WI38 (cell line): ENCODE measurements around the gene BTBD9.

Experiments
- H3K4me3 ChIP-seq: 2 replicates; pipeline ENCODE4 v1.5.1; 2011; ENCODE audit warnings: low read depth, mild to moderate bottlenecking, control low read depth, low read length
- CTCF ChIP-seq: IDR thresholded peaks from 2 replicates; pipeline ENCODE4 v1.5.1; 2012; ENCODE audit warnings: low read depth, mild to moderate bottlenecking, control low read depth, low read length

The BTBD9 gene

DNA sequence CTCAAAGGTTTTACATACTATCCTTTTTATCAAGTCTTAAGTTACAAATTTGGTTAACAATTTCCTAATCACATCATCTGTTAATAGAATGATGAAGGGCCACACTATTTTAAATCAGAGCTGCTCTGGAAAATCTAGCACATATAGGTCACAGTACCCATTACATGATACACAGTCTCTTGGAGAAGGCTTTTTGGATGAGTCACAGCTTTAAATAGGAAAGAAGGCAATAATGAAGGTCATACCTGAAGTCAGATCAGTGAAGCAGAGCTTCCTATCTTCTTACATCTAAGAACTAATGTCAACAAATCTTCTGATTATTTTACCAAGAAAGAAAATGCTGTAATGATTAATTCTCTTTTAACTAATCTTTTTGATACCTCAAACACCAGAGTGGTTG, 248.5 kb downstream of the BTBD9 start:
- no peak for TF ChIP-seq CTCF
- H3K4me3 ChIP-seq, result no peak overlapping the region

DNA sequence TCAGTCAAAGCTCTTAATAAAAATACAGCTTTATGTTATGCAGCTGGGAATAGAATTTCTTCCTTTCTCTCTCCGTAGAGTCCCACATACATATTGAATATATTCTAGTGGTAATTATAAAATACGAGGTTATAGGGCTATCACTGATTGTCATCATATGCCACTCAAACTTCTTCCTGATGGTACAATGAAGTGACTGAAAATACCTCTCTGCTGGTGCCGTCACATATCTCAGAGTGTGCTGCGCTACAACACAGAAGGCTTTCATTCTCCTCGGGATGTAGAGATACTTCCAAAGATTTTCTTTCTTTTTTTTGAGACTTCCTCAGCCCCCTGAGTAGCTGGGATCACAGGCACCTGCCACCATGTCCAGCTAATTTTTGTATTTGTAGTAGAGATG, 249.9 kb downstream of the BTBD9 start:
- no peak for TF ChIP-seq CTCF
- H3K4me3 ChIP-seq, result no peak overlapping the region

- H3K4me3 ChIP-seq, result no peak overlapping the region
- no peak for TF ChIP-seq CTCF
Observed at GRCh38 chr6:38387971-38388370, 251.8 kb downstream of the BTBD9 start.

- no peak overlapping the region for H3K4me3 ChIP-seq
- no peak for TF ChIP-seq CTCF
Observed at GRCh38 chr6:38387461-38387860, 252.3 kb downstream of the BTBD9 start.

DNA sequence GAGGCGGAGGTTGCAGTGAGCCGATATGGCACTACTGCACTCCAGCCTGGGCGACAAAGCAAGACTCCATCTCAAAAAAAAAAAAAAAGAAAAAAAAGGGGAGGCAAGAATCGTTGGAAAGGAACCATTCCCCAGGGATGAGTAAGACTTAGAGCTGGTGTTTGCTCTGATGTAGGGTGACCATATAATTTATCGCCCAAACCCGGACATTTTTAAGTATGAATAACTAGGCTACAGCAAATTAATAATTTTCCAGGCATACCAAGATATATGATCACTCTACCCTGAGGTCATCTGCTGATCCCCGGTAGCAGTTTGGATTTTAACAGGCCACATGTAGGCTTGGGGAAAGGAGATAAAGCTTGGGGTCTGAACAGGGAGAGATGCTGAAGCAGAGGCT, 260.9 kb downstream of the BTBD9 start:
- TF ChIP-seq CTCF, result no peak
- no peak overlapping the region for H3K4me3 ChIP-seq

DNA sequence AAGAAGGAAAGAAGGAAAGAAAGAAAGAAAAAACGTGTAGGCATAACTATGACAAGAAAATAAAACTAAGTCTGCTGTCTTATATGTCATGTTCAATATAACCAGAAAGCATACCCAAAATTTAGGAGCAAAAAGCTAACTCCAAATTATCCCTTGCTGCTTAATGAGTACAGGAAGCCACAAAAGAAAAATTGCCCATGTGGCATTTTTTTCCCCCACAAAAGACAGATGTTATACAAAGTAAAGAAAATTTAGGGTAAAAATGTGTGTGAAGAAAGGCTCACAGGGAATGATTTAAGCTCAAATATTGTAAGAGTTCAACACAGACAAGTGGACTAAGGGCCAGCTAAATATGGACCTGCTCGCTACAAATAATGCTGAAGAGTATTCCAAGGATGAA, 263.8 kb downstream of the BTBD9 start:
- no peak for TF ChIP-seq CTCF
- H3K4me3 ChIP-seq, result no peak overlapping the region

GRCh38 chr6:38375341-38375740, 264.4 kb downstream of the BTBD9 start:
- H3K4me3 ChIP-seq, result no peak overlapping the region
- no peak for TF ChIP-seq CTCF

GRCh38 chr6:38371881-38372280, 267.8 kb downstream of the BTBD9 start:
- no peak for TF ChIP-seq CTCF
- no peak overlapping the region for H3K4me3 ChIP-seq
